ENCODE results near the gene HIGD2A. TPM values are rescaled to one million over a fixed set of nuclear protein-coding genes. Genes with fewer than 3 reads are reported as not detected.

Gene HIGD2A

GRCh38 chr5:176425791-176426190, 37.2 kb downstream of the HIGD2A start:
- Histone ChIP-seq H3K4me1 (ENCODE audit: control insufficient read depth, insufficient read depth, low read length) (no peaks in the 10 kb centered on the region), H3K36me3 (ENCODE audit: insufficient read depth, low read length) (no peaks in the 10 kb centered on the region)

GRCh38 chr5:176426876-176427275, 38.3 kb downstream of the HIGD2A start:
- no peaks in the 10 kb centered on the region for H3K4me1 ChIP-seq (ENCODE audit: control insufficient read depth, insufficient read depth, low read length)
- H3K4me2 ChIP-seq (ENCODE audit: low read length) = no peak overlapping the region
- no peaks in the 10 kb centered on the region for H3K9me3 ChIP-seq (replicated peaks; ENCODE audit: low read length)
- no peak overlapping the region for H3K4me3 ChIP-seq (ENCODE audit: low read length)
- H3K9ac ChIP-seq (ENCODE audit: low read depth, low read length) = no peak overlapping the region
- H3K27me3 ChIP-seq (ENCODE audit: control insufficient read depth, insufficient read depth, low read length) = peaks cover 6% of the 10 kb centered on the region
- H3K36me3 ChIP-seq (ENCODE audit: insufficient read depth, low read length) = no peaks in the 10 kb centered on the region

More at GRCh38 chr5:176425791-176426190, 37.2 kb downstream of the HIGD2A start:
- H3K9me3 ChIP-seq (replicated peaks; ENCODE audit: low read length) = no peaks in the 10 kb centered on the region
- no peak overlapping the region for H3K4me2 ChIP-seq (ENCODE audit: low read length)
- H3K4me3 ChIP-seq (ENCODE audit: low read length) = no peak overlapping the region
- H3K27me3 ChIP-seq (ENCODE audit: control insufficient read depth, insufficient read depth, low read length) = peaks cover 6% of the 10 kb centered on the region
- no peak overlapping the region for H3K9ac ChIP-seq (ENCODE audit: low read depth, low read length)

- H3K36me3 ChIP-seq (ENCODE audit: insufficient read depth, low read length) = no peaks in the 10 kb centered on the region
- H3K4me2 ChIP-seq (ENCODE audit: low read length) = no peak overlapping the region
- H3K27me3 ChIP-seq (ENCODE audit: control insufficient read depth, insufficient read depth, low read length) = peaks cover 6% of the 10 kb centered on the region
- H3K4me3 ChIP-seq (ENCODE audit: low read length) = no peak overlapping the region
- H3K9ac ChIP-seq (ENCODE audit: low read depth, low read length) = no peak overlapping the region
- H3K9me3 ChIP-seq (replicated peaks; ENCODE audit: low read length) = no peaks in the 10 kb centered on the region
- no peaks in the 10 kb centered on the region for H3K4me1 ChIP-seq (ENCODE audit: control insufficient read depth, insufficient read depth, low read length)
Measured at GRCh38 chr5:176427971-176428370, 39.4 kb downstream of the HIGD2A start.

- H3K4me3 ChIP-seq (ENCODE audit: low read length) = no peak overlapping the region
- no peaks in the 10 kb centered on the region for H3K36me3 ChIP-seq (ENCODE audit: insufficient read depth, low read length)
- H3K4me2 ChIP-seq (ENCODE audit: low read length) = no peak overlapping the region
- H3K4me1 ChIP-seq (ENCODE audit: control insufficient read depth, insufficient read depth, low read length) = no peaks in the 10 kb centered on the region
- H3K9ac ChIP-seq (ENCODE audit: low read depth, low read length) = no peak overlapping the region
- no peaks in the 10 kb centered on the region for H3K9me3 ChIP-seq (replicated peaks; ENCODE audit: low read length)
- H3K27me3 ChIP-seq (ENCODE audit: control insufficient read depth, insufficient read depth, low read length) = peaks cover 6% of the 10 kb centered on the region
Measured at GRCh38 chr5:176429972-176430371, 41.4 kb downstream of the HIGD2A start.

GRCh38 chr5:176432707-176433106, 44.2 kb downstream of the HIGD2A start:
- H3K9me3 ChIP-seq (replicated peaks; ENCODE audit: low read length) = no peaks in the 10 kb centered on the region
- H3K4me1 ChIP-seq (ENCODE audit: control insufficient read depth, insufficient read depth, low read length) = peaks cover 11% of the 10 kb centered on the region
- H3K36me3 ChIP-seq (ENCODE audit: insufficient read depth, low read length) = no peaks in the 10 kb centered on the region
- peaks cover 6% of the 10 kb centered on the region for H3K27me3 ChIP-seq (ENCODE audit: control insufficient read depth, insufficient read depth, low read length)
- no peak overlapping the region for H3K4me3 ChIP-seq (ENCODE audit: low read length)
- H3K9ac ChIP-seq (ENCODE audit: low read depth, low read length) = no peak overlapping the region
- H3K4me2 ChIP-seq (ENCODE audit: low read length) = no peak overlapping the region

GRCh38 chr5:176436656-176437055, 48.1 kb downstream of the HIGD2A start:
- H3K36me3 ChIP-seq (ENCODE audit: insufficient read depth, low read length) = no peaks in the 10 kb centered on the region
- H3K9me3 ChIP-seq (replicated peaks; ENCODE audit: low read length) = no peaks in the 10 kb centered on the region
- no peak overlapping the region for H3K9ac ChIP-seq (ENCODE audit: low read depth, low read length)
- peak overlapping the region; percentile 53 for H3K4me2 ChIP-seq (ENCODE audit: low read length)
- peaks cover 19% of the 10 kb centered on the region for H3K4me1 ChIP-seq (ENCODE audit: control insufficient read depth, insufficient read depth, low read length)
- peaks cover 6% of the 10 kb centered on the region for H3K27me3 ChIP-seq (ENCODE audit: control insufficient read depth, insufficient read depth, low read length)
- no peak overlapping the region for H3K4me3 ChIP-seq (ENCODE audit: low read length)

- H3K4me1 ChIP-seq (ENCODE audit: control insufficient read depth, insufficient read depth, low read length) = peaks cover 19% of the 10 kb centered on the region
- H3K36me3 ChIP-seq (ENCODE audit: insufficient read depth, low read length) = no peaks in the 10 kb centered on the region
- peaks cover 2% of the 10 kb centered on the region for H3K27me3 ChIP-seq (ENCODE audit: control insufficient read depth, insufficient read depth, low read length)
- H3K9ac ChIP-seq (ENCODE audit: low read depth, low read length) = no peak overlapping the region
- H3K4me2 ChIP-seq (ENCODE audit: low read length) = no peak overlapping the region
- H3K9me3 ChIP-seq (replicated peaks; ENCODE audit: low read length) = no peaks in the 10 kb centered on the region
- no peak overlapping the region for H3K4me3 ChIP-seq (ENCODE audit: low read length)
Measured at GRCh38 chr5:176438959-176439757, 50.6 kb downstream of the HIGD2A start.

Small RNA genes lying within 50 kb of the gene (small RNA-seq; reads per million reads assigned to genes)
- gene AC010297.1 (not detected), gene MIR1271 (2.4 reads per million, percentile 72 among the genes with 10 or more reads in this experiment)
